ENCODE measurements around the gene CRYBA2.

CRYBA2 gene

DNA sequence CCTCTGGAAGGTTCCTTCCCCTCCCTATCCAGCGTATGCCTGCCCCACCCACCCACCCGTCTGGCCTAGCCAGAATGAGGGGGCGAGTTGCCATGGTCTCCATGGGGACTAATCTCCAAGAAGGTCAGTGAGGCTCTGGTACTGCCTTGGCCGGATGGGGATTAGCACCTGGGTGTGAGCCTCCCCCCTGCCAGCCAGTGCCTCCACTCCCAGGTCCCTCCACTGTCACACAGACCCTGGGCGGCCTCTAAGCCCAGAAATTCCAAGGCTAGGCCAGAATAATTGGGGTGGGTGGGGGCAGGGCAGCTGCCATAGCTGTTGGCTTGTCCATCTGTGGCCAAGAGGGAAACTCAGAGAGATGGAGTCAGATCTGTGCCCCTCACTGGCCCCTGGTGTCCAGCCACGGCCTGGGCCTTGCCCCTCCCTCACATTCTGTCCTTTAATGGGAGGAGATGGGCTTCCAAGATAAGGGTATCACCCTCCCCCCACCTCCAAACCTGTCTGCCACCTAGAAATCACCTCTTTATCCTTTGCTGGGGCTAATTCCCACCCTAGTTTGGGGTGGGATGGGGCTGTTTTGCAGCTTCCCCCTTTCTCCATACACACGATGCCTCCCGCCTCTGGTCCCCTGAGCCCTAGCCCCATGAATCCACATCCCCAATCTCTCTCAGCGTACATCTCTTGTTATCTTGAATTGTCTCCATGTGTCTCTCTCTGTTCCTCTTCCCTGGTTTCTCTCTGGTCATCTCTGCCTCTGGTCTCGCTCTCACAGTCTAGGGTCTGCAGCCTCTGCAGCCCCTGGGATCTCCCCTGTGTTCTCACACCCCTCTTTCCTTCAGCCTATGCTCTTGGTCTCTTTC, 6.0 kb upstream of the CRYBA2 start:
- no peak for TF ChIP-seq FOXP2 (optimal IDR thresholded peaks at IDR 0.05; ENCODE audit: borderline replicate concordance, extremely low read depth, extremely low read length, insufficient read depth)
- TF ChIP-seq TAF1 (IDR thresholded peaks at IDR 0.05; ENCODE audit: borderline replicate concordance, insufficient read depth, low read length), result no peak
- TF ChIP-seq, protein P1, sequence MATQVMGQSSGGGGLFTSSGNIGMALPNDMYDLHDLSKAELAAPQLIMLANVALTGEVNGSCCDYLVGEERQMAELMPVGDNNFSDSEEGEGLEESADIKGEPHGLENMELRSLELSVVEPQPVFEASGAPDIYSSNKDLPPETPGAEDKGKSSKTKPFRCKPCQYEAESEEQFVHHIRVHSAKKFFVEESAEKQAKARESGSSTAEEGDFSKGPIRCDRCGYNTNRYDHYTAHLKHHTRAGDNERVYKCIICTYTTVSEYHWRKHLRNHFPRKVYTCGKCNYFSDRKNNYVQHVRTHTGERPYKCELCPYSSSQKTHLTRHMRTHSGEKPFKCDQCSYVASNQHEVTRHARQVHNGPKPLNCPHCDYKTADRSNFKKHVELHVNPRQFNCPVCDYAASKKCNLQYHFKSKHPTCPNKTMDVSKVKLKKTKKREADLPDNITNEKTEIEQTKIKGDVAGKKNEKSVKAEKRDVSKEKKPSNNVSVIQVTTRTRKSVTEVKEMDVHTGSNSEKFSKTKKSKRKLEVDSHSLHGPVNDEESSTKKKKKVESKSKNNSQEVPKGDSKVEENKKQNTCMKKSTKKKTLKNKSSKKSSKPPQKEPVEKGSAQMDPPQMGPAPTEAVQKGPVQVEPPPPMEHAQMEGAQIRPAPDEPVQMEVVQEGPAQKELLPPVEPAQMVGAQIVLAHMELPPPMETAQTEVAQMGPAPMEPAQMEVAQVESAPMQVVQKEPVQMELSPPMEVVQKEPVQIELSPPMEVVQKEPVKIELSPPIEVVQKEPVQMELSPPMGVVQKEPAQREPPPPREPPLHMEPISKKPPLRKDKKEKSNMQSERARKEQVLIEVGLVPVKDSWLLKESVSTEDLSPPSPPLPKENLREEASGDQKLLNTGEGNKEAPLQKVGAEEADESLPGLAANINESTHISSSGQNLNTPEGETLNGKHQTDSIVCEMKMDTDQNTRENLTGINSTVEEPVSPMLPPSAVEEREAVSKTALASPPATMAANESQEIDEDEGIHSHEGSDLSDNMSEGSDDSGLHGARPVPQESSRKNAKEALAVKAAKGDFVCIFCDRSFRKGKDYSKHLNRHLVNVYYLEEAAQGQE (IDR thresholded peaks at IDR 0.05; ENCODE audit: insufficient read depth in 1 of 2, low read depth in 2 of 2, low read length in 2 of 2), result no peak
- no peak for TF ChIP-seq POLR2AphosphoS5 (IDR thresholded peaks at IDR 0.05; ENCODE audit: low read depth, low read length)
- TF ChIP-seq SIN3A (IDR thresholded peaks at IDR 0.05; ENCODE audit: borderline replicate concordance, insufficient read depth, low read length), result no peak

DNA sequence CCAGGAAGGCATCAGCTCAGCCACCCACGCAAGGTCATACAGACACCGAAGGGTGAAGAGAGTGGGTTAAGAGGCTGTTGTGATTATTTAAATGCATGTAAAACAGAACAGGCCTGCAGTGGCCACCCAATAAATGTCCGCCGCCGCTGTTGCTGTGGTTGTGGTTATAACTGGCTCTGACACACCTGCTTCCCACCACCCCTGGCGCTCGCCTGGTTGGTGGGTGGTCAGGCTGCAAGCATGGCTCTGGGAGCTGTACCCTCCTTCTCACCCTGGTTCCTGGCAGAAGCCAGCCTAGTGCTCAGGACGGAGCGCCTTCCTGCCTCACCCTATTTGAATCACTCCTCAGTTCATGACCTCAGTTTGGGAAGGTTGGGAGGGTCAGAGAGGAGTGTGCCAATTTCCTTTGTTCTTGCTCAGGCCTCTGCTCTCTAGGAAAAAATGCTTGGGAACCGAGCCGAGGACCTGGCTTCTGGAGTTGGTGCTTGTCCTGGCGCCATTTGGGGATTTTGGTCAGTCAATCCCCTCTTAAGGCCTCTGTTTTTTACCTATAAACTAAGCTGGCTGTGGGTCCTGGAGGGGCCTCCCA, 5.3 kb upstream of the CRYBA2 start:
- TF ChIP-seq FOXP2 (optimal IDR thresholded peaks at IDR 0.05; ENCODE audit: borderline replicate concordance, extremely low read depth, extremely low read length, insufficient read depth), result no peak
- TF ChIP-seq, protein P1 (IDR thresholded peaks at IDR 0.05; ENCODE audit: insufficient read depth in 1 of 2, low read depth in 2 of 2, low read length in 2 of 2), result no peak
- TF ChIP-seq TAF1 (IDR thresholded peaks at IDR 0.05; ENCODE audit: borderline replicate concordance, insufficient read depth, low read length), result no peak
- TF ChIP-seq SIN3A (IDR thresholded peaks at IDR 0.05; ENCODE audit: borderline replicate concordance, insufficient read depth, low read length), result no peak
- no peak for TF ChIP-seq POLR2AphosphoS5 (IDR thresholded peaks at IDR 0.05; ENCODE audit: low read depth, low read length)

DNA sequence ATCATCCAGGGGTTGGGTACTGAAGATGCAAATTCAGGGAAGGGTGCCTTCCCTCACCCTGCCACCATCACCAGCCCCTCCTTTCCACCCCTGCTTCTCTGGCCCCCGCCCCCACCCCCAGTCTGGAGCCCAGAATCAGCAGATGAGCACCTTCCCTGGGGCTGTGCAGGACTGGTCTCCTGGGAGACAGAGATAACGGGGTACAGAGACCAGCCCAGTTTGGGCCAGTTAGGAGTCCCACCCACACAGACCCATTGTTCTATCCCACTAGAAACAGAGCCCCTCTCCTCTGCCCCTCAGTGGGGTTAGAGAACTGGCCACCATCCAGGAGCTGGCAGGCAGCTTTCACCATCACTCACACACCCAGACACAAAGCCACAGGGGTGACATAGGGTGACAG, 4.5 kb upstream of the CRYBA2 start:
- TF ChIP-seq SIN3A (IDR thresholded peaks at IDR 0.05; ENCODE audit: borderline replicate concordance, insufficient read depth, low read length), result no peak
- TF ChIP-seq POLR2AphosphoS5 (IDR thresholded peaks at IDR 0.05; ENCODE audit: low read depth, low read length), result no peak
- no peak for TF ChIP-seq FOXP2 (optimal IDR thresholded peaks at IDR 0.05; ENCODE audit: borderline replicate concordance, extremely low read depth, extremely low read length, insufficient read depth)
- TF ChIP-seq, protein P1 (IDR thresholded peaks at IDR 0.05; ENCODE audit: insufficient read depth in 1 of 2, low read depth in 2 of 2, low read length in 2 of 2), result no peak
- TF ChIP-seq TAF1 (IDR thresholded peaks at IDR 0.05; ENCODE audit: borderline replicate concordance, insufficient read depth, low read length), result no peak

DNA sequence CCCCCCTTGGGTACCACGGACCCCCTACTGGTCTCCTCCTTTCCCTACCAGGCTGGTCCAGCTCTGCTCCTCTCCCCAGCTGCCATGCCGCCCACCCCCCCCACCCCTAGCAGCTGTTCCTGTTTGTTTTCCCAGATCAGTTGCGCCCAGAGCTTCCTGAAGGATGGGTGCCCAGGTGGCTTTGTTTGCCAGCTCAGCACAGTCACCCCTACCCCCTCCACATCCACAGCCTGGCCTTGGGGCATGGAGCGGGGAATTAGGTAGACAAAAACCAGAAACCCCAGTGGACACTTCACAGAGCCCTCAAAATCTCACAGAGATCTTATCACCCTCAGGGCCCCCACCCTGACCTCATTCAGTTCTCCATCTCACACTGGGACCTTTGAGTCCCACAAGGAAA, 3.7 kb upstream of the CRYBA2 start:
- TF ChIP-seq, protein P1 (IDR thresholded peaks at IDR 0.05; ENCODE audit: insufficient read depth in 1 of 2, low read depth in 2 of 2, low read length in 2 of 2), result no peak
- TF ChIP-seq SIN3A (IDR thresholded peaks at IDR 0.05; ENCODE audit: borderline replicate concordance, insufficient read depth, low read length) (no peak), POLR2AphosphoS5 (IDR thresholded peaks at IDR 0.05; ENCODE audit: low read depth, low read length) (no peak), TAF1 (IDR thresholded peaks at IDR 0.05; ENCODE audit: borderline replicate concordance, insufficient read depth, low read length) (no peak), FOXP2 (optimal IDR thresholded peaks at IDR 0.05; ENCODE audit: borderline replicate concordance, extremely low read depth, extremely low read length, insufficient read depth) (no peak)

Data from PFSK-1 (cell line).